ENCODE results near the gene CALU.
A peak's percentile ranks its signal among the peaks of the same experiment; 100 is the strongest.

Gene CALU

GRCh38 chr7:128739048-128739962, at the start of gene CALU:
Gene CALU (plus strand): TSS chr7:128739359. CDS start chr7:128748584, 9,225 bp downstream.
- DNase-seq (ENCODE audit: low read depth in 3 of 3): peak; percentile 89 to 91 (median 90)

GRCh38 chr7:128691227-128691626, 47.9 kb upstream of the CALU start:
- DNase-seq (ENCODE audit: low read depth in 3 of 3): no peak

GRCh38 chr7:128692623-128693270, 46.4 kb upstream of the CALU start:
- no peak for DNase-seq (ENCODE audit: low read depth in 3 of 3)

DNA sequence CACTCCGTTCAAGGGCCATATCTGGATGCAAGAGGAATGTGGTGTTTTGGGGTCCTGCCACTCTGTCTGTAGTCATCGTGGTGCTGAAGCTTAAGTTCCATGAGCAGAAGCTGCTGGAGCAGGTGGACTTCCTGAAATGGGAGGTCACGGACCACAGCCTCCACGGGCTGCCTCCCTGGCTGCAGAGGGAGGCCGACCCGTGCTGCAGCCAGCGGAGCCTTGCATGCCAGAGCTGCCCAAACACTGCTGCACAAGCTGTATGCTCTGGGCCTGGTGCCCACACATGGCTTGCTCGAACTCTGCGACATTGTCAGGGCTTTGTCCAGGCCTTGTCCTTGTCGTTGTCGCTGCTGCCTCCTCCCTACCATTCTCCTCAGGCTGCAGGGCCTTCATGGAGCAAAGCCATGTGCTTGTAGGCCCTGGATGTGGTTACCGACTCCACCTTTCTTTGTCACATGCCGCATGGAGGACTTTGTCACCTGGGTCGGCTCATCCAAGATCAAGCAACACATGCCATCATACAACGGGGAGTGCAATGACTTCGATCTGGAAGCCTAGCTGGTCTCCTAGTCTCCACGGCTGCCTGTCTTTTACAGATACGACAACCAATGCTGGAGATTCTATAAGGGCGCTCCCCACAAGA, 45.7 kb upstream of the CALU start:
- no peak for DNase-seq (ENCODE audit: low read depth in 3 of 3)

DNA sequence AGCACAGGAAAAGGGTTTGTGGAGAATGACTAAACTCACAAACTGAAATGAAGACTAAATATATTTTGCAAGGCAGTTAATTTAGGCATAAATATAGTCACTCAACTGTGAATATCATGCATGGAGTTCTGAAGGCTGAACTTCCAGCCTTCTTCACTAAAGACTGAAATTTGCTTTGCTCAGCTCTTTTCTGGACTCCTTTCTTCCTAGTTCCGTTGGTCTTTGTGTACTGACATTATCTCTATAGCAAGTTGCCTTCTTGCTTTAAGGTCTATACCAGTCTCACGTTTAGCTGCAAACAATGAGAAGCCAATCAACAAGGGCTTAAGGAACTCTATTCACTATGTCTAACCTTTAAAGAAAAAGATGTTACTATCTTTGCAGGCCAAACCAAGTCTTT, 44.4 kb upstream of the CALU start:
- DNase-seq (ENCODE audit: low read depth in 3 of 3): no peak

DNA sequence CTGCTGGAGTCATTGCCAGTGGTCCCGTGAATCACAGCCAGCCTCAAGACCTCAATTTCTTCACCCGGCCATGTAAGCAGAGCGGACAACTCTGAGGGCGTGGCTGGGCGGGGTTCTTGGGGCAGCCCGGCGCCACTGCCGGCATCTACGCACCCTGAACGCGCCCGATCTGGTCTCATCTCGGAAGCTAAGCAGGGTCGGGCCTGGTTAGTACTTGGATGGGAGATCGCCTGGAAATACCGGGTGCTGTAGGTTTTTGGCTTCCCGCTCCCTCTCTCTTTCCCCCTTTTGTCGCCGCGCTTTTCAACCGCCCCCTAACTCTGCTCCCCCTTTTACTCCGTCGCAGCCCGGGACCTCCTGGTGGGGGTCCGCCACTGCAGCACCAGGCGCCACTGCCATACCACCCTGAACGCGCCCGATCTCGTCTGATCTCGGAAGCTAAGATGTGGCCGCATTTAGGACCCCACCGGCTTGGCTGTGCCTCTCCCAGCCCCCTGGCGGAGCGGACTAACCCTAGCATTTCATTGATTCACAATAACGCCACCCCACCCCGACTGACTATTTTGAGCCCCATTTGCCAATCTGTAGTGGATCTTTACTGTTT, 41.8 kb upstream of the CALU start:
- peak; percentile 40 to 53 (median 47) for DNase-seq (ENCODE audit: low read depth in 3 of 3)

- no peak for DNase-seq (ENCODE audit: low read depth in 3 of 3)
These were observed 39.9 kb upstream of the CALU start for GRCh38 chr7:128699196-128699712.

- DNase-seq (ENCODE audit: low read depth in 3 of 3): no peak
These were observed 39.3 kb upstream of the CALU start for GRCh38 chr7:128699895-128700294.

DNA sequence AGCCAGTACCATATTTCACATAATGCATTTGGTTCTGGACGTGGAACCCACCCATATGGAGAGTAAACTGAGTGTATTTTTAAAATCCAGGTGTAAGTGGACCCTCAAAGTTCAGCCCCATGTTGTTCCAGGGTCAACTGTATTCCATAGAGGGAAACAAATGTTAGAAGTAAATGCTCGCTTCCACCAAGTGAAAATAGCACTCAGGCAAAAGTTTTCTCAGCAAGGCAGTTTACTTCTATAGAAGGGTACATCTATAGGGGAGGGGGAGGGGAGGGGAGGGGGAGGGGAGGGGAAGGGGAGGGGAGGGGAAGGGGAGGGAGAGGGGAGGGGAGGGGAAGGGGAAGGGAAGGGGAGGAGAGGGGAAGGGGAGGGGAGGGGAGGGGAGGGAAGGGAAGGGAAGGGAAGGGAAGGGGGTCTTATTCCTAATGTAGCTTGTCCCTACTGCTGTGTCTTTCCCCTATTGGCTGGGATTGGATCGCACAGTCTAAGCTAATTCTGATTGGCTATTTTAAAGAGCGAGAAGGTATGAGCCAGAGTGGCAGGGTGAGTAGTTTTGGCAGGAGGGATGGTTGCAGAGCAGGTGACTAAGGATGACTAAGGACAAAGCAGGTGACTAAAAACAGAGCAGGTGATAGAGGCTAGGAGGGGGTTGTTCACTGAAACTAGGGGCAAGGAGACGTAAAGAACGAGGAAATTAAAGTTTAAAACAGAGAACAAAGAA, 37.9 kb upstream of the CALU start:
- DNase-seq (ENCODE audit: low read depth in 3 of 3): no peak

GRCh38 chr7:128703609-128704241, 35.4 kb upstream of the CALU start:
- DNase-seq (ENCODE audit: low read depth in 3 of 3): no peak

DNA sequence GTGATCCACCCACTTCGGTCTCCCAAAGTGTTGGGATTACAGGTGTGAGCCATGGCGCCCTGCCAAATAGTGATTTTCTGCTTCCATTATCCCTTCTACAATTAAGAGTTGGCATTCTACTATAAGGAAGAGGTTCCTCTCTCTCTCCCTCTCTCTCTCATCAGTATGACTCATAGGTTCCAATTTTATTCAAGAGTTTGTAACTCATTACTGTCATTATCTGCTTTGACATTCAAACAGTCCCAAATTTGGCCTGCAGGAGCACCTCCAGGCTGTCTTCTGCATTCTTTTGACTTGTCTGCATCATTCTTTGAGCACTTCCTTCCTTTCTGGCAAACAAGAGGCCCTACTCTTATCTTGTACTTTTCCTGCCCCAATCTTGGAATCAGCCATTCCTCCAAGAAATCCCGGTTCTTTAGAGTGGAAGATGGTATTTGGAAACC, 33.2 kb upstream of the CALU start:
- DNase-seq (ENCODE audit: low read depth in 3 of 3): no peak

- no peak for DNase-seq (ENCODE audit: low read depth in 3 of 3)
These were observed 31.4 kb upstream of the CALU start for GRCh38 chr7:128707752-128708151.

GRCh38 chr7:128708235-128708634, 30.9 kb upstream of the CALU start:
- DNase-seq (ENCODE audit: low read depth in 3 of 3): no peak

- DNase-seq (ENCODE audit: low read depth in 3 of 3): no peak
These were observed 30.3 kb upstream of the CALU start for GRCh38 chr7:128708824-128709223.

DNA sequence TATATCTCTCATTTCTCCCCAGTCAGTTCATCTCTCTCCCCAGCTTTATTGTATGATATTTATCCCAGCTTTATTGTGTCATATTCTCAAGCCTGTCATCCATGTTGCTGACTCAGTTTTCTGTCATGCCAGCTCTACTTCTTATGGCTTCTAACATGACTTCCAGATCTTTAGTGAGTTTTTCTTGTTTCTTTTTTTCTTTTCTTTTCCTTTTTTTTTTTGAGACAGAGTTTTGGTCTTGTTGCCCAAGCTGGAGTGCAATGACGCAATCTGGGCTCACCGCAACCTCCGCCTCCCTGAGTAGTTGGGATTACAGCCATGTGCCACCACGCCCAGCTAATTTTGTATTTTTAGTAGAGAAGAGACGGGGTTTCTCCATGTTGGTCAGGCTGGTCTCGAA, 28.7 kb upstream of the CALU start:
- DNase-seq (ENCODE audit: low read depth in 3 of 3): no peak

DNA sequence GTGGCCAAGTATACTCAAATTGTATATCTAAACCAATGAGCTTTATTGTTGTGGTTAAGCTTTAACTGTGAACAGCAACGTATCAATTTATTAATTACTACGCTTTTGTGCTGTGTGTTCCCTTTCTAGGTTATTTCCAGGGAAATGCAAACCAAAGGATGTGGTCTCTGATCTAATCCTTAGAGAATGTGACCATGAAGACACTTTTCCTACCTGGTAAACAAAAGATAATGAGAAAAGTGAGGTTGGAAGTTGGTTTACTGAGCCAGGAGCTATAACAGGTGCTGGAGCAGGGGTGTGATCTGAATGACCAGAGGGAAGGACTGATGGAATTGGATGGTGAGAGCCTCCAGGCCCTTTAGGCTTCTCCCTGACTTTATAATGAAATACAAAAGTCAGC, 25.4 kb upstream of the CALU start:
- DNase-seq (ENCODE audit: low read depth in 3 of 3): no peak

GRCh38 chr7:128714701-128715495, 24.3 kb upstream of the CALU start:
- DNase-seq (ENCODE audit: low read depth in 3 of 3): no peak

DNA sequence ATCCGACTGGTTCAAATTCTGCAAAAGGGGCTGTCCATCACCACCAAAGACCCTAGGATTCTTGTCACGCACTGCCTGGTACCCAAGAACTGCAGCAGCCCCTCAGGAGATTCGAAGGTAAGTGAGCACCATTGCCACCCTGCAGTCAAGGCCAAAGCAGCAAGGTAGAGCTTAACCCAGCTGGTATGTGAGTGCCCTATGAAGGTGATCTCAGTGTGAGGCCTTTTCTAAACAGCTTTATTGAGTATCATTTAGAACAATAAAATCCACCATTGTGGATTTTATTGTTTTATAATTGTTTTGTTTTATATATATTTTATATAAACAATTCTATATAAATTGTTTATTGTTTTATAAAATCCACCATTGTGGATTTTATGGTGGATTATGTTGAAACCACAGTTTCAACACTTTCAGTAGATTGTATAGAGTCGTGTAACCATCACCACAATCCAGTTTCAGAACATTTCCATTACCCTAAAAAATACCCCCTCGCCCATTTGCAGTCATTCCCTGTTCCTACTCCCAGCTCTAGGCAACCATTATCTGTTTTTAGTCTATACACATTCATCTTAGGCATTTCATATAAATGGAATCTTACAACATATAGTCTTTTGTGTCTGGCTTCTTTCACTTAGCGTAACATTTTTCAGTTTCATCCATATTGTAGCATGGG, 20.1 kb upstream of the CALU start:
- no peak for DNase-seq (ENCODE audit: low read depth in 3 of 3)

DNA sequence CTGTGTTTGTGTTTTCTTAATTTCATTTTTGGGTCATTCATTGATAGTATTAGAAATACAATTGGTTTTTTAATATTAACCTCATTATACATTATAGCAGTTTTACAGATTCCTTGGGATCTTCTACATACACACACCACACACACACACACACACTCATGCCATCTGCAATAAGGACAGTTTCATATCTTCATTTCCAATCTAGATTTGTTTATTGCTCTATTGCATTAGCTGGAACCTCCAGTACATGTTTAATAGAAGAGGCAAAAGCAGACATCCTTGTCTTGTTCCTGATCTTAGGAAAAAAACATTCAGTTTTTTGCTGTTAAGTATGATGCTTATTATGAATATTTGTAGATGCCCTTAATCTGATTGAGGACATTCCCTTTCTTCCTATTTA, 17.8 kb upstream of the CALU start:
- DNase-seq (ENCODE audit: low read depth in 3 of 3): no peak

All from stimulated activated CD4-positive, alpha-beta T cell treated with anti-CD3 and anti-CD28 coated beads, TNF-alpha, amount 100 ng/mL, for 48 hours (primary cell).